Activated CD8-positive, alpha-beta T cell treated with anti-CD3 and anti-CD28 coated beads for 36 hours (primary cell): Measurements from ENCODE around the gene WDPCP. TPM values are rescaled to one million over a fixed set of nuclear protein-coding genes. Genes with fewer than 3 reads are reported as not detected.

Experiments used
- ATAC-seq: fragments of 200-7000 bp; cut with Tn5 transposase; one replicate; pipeline ENCODE4 v1.10.0; 2021; ENCODE audit warnings: mild to moderate bottlenecking, moderate library complexity
- CTCF ChIA-PET: fragments of 350-600 bp; sonication (Branson Sonifier 250); formaldehyde crosslinking; loops from one replicate; lab custom pipeline; 2021; ENCODE audit warnings: antibody characterized with exemption; lab: Charles Lee
- POLR2A ChIA-PET: fragments of 350-600 bp; sonication (Branson Sonifier 250); formaldehyde crosslinking; loops from one replicate; lab custom pipeline; 2021; ENCODE audit warnings: antibody characterized with exemption; lab: Charles Lee
- DNase-seq: peaks from one replicate; pipeline ENCODE4 v3.0.0-alpha.2; 2020
- H3K27ac Mint-ChIP-seq: one replicate; pipeline ENCODE4 v1.8.0; 2021; ENCODE audit warnings: mild to moderate bottlenecking, mixed read lengths
- H3K27me3 Mint-ChIP-seq: one replicate; pipeline ENCODE4 v1.8.0; 2021; ENCODE audit warnings: mixed read lengths
- H3K36me3 Mint-ChIP-seq: one replicate; pipeline ENCODE4 v1.8.0; 2021; ENCODE audit warnings: low read depth, mixed read lengths
- H3K4me1 Mint-ChIP-seq: one replicate; pipeline ENCODE4 v1.8.0; 2021; ENCODE audit warnings: low read depth, mixed read lengths
- H3K4me3 Mint-ChIP-seq: one replicate; pipeline ENCODE4 v1.8.0; 2021; ENCODE audit warnings: mild to moderate bottlenecking, moderate library complexity, mixed read lengths
- H3K9me3 Mint-ChIP-seq: one replicate; pipeline ENCODE4 v1.8.0; 2021; ENCODE audit warnings: mixed read lengths
- CTCF ChIP-seq: fragments of 200-600 bp; IDR thresholded peaks from one replicate; pipeline ENCODE4 v1.8.0; 2022; ENCODE audit warnings: antibody characterized with exemption, mild to moderate bottlenecking
- intact Hi-C: fragments of 100-400 bp; cut with micrococcal nuclease; formaldehyde crosslinking; loops from one replicate; pipeline ENCODE4 v1.10.0; 2022
- total RNA-seq, 2 experiments: library from RNA; stranded (reverse); gene quantifications; one replicate each; pipeline ENCODE4 v1.2.3, GENCODE V29; 2021

Gene WDPCP
- total RNA-seq, 2 experiments from 2014 or later = 5.0 to 5.8 TPM

- intact Hi-C loops = no loop called here
- Mint-ChIP-seq H3K27me3 (no peaks in the 10 kb centered on the region), H3K4me3 (no peak overlapping the region), H3K9me3 (no peaks in the 10 kb centered on the region), H3K27ac (no peak overlapping the region), H3K4me1 (peaks cover 4% of the 10 kb centered on the region), H3K36me3 (peaks cover 44% of the 10 kb centered on the region)
- ATAC-seq = no peak
- TF ChIP-seq CTCF = no peak
- ChIA-PET CTCF (no interaction called here), POLR2A (interaction anchor here (0.8 to 1.5 kb wide), 2 partner anchors 8 to 58 kb away, joined by 3 to 4 read pairs; no protein-coding TSS in a partner anchor)
- DNase-seq = no peak
These were observed 16.4 kb upstream of the WDPCP start for GRCh38 chr2:63604666-63605065.

- Mint-ChIP-seq H3K36me3 (peaks cover 41% of the 10 kb centered on the region), H3K4me3 (no peak overlapping the region), H3K9me3 (no peaks in the 10 kb centered on the region), H3K27me3 (no peaks in the 10 kb centered on the region), H3K27ac (peak overlapping the region; percentile 65), H3K4me1 (peaks cover 4% of the 10 kb centered on the region)
- ChIA-PET CTCF (interaction anchor here (1.3 to 1.5 kb wide), 2 partner anchors 12 to 260 kb away, joined by 3 to 5 read pairs; partner anchors contain the start of genes MDH1 and WDPCP), POLR2A (interaction anchor here (2.9 kb wide), 1 partner anchor 12 kb away, joined by 12 read pairs; the partner anchor contains the start of genes MDH1 and WDPCP)
- no peak for DNase-seq
- no peak for ATAC-seq
- no peak for TF ChIP-seq CTCF
- intact Hi-C loops = no loop called here
These were observed 12.7 kb upstream of the WDPCP start for GRCh38 chr2:63600881-63601460.

- peaks cover 37% of the 10 kb centered on the region for H3K36me3 Mint-ChIP-seq
- H3K4me1 Mint-ChIP-seq = peaks cover 8% of the 10 kb centered on the region
- ChIA-PET CTCF (interaction anchor here (1.3 kb wide), 1 partner anchor 1142 kb away, joined by 4 read pairs; no protein-coding TSS in a partner anchor), POLR2A (interaction anchor here (1.2 to 2.9 kb wide), 2 partner anchors 8 to 10 kb away, joined by 3 to 12 read pairs; partner anchors contain the start of genes MDH1 and WDPCP)
- H3K4me3 Mint-ChIP-seq = no peak overlapping the region
- H3K27me3 Mint-ChIP-seq = no peaks in the 10 kb centered on the region
- no peak for ATAC-seq
- no peaks in the 10 kb centered on the region for H3K9me3 Mint-ChIP-seq
- H3K27ac Mint-ChIP-seq = no peak overlapping the region
- DNase-seq = no peak
- intact Hi-C loops = no loop called here
- no peak for TF ChIP-seq CTCF
These were observed 10.7 kb upstream of the WDPCP start for GRCh38 chr2:63598981-63599380.

GRCh38 chr2:63596401-63596883 is 8.2 kb upstream of the WDPCP start:
- H3K4me3 Mint-ChIP-seq = no peak overlapping the region

More at GRCh38 chr2:63596401-63596883, 8.2 kb upstream of the WDPCP start:
- Mint-ChIP-seq H3K27me3 (no peaks in the 10 kb centered on the region), H3K27ac (no peak overlapping the region), H3K4me1 (peaks cover 18% of the 10 kb centered on the region), H3K36me3 (peaks cover 32% of the 10 kb centered on the region), H3K9me3 (no peaks in the 10 kb centered on the region)
- no peak for ATAC-seq
- CTCF ChIA-PET = no interaction called here
- POLR2A ChIA-PET = interaction anchor here (1.2 to 2.6 kb wide), 2 partner anchors 8 kb away, joined by 3 to 18 read pairs; partner anchors contain the start of genes MDH1 and WDPCP
- TF ChIP-seq CTCF = no peak
- DNase-seq = no peak
- intact Hi-C loops = no loop called here
